K562 (cell line): ENCODE results near the gene C19orf67. TPM values are rescaled to one million over a fixed set of nuclear protein-coding genes. Genes with fewer than 3 reads are reported as not detected.

Experiments
- CBFB ChIP-seq: sonication (generic); formaldehyde crosslinking; IDR thresholded peaks from 2 replicates; pipeline ENCODE4 v1.4.0; 2020; ENCODE audit warnings: mild to moderate bottlenecking, missing genetic modification reagents
- CCNT2 ChIP-seq: IDR thresholded peaks from 2 replicates; pipeline ENCODE4 v1.6.1; 2011; ENCODE audit warnings: borderline replicate concordance, low read depth, mild to moderate bottlenecking, moderate library complexity, mixed read lengths, low read length; ENCODE audit not compliant: insufficient read length; ENCODE audit errors: extremely low read depth
- E2F8 ChIP-seq: fragments of 450-650 bp; IDR thresholded peaks from 2 replicates; pipeline ENCODE4 v1.7.1; 2018; ENCODE audit warnings: mild to moderate bottlenecking, low read depth; ENCODE audit not compliant: partially characterized antibody
- ELF4 ChIP-seq: fragments of 450-650 bp; formaldehyde crosslinking; IDR thresholded peaks from 2 replicates; pipeline ENCODE4 v1.4.0; 2022; ENCODE audit warnings: missing genetic modification characterization
- GABPA ChIP-seq: fragments of 200-800 bp; sonication (Bioruptor generic); conservative IDR thresholded peaks from 2 replicates; pipeline ENCODE4 v1.6.1; 2016; ENCODE audit warnings: low read depth, missing genetic modification characterization, missing compliant biosample characterization
- HDAC3 ChIP-seq: fragments of 450-650 bp; IDR thresholded peaks from 2 replicates; pipeline ENCODE4 v1.6.1; 2018; ENCODE audit warnings: borderline replicate concordance, mild to moderate bottlenecking, moderate library complexity; ENCODE audit not compliant: partially characterized antibody
- MAFF ChIP-seq: IDR thresholded peaks from 2 replicates; pipeline ENCODE4 v1.6.1; 2012; ENCODE audit warnings: low read length, improper control_type of control experiment
- NR2C1 ChIP-seq, 2 experiments: fragments of 450-650 bp; IDR thresholded peaks; 2 replicates each; pipeline ENCODE4 v1.6.1; 2017; ENCODE audit warnings: mild to moderate bottlenecking in 2 of 2, antibody characterized with exemption in 1 of 2, inconsistent platforms in 1 of 2, missing compliant biosample characterization in 1 of 2, missing genetic modification characterization in 1 of 2
- PML ChIP-seq: IDR thresholded peaks from 2 replicates; pipeline ENCODE4 v1.6.1; 2012; ENCODE audit warnings: low read length, inconsistent platforms
- RBM14 ChIP-seq: fragments of 200-400 bp; formaldehyde crosslinking; IDR thresholded peaks from 2 replicates; pipeline ENCODE4 v1.6.1; 2018; ENCODE audit warnings: low read depth, mild to moderate bottlenecking, low read length, moderate library complexity, borderline replicate concordance; ENCODE audit not compliant: insufficient read depth
- SMAD4 ChIP-seq: fragments of 250-450 bp; sonication (Bioruptor Pico); conservative IDR thresholded peaks from 2 replicates; pipeline ENCODE4 v1.8.0; 2021; ENCODE audit warnings: inconsistent platforms, mild to moderate bottlenecking, moderate library complexity
- TFAP4 ChIP-seq: sonication (generic); formaldehyde crosslinking; IDR thresholded peaks from 2 replicates; pipeline ENCODE4 v1.8.0; 2022; ENCODE audit warnings: missing genetic modification reagents, mild to moderate bottlenecking, moderate library complexity, borderline replicate concordance
- VEZF1 ChIP-seq: fragments of 200-800 bp; sonication (Bioruptor generic); IDR thresholded peaks from 2 replicates; pipeline ENCODE4 v1.6.1; 2017; ENCODE audit warnings: missing genetic modification characterization, missing compliant biosample characterization
- ZBTB11 ChIP-seq, 3 experiments: fragments of 200-800 bp in 1 of 3; fragments of 250-450 bp in 1 of 3; fragments of 450-650 bp in 1 of 3; sonication (Bioruptor Pico) in 1 of 3; sonication (Bioruptor generic) in 1 of 3; formaldehyde crosslinking in 1 of 3; IDR thresholded peaks; 2 replicates each; pipeline versions ENCODE4 v1.6.1 to v1.8.0; 2016 to 2022; ENCODE audit warnings: mild to moderate bottlenecking in 2 of 3, missing genetic modification characterization in 2 of 3, missing compliant biosample characterization in 1 of 3, moderate library complexity in 1 of 3
- ZKSCAN8 ChIP-seq: fragments of 200-800 bp; sonication (Bioruptor generic); IDR thresholded peaks from 2 replicates; pipeline ENCODE4 v1.6.1; 2016; ENCODE audit warnings: missing genetic modification characterization, missing compliant biosample characterization
- ZNF695 ChIP-seq: fragments of 450-650 bp; formaldehyde crosslinking; IDR thresholded peaks from 2 replicates; pipeline ENCODE4 v1.4.0; 2020; ENCODE audit warnings: mild to moderate bottlenecking, moderate library complexity
- ZNF764 ChIP-seq: fragments of 250-450 bp; sonication (Bioruptor Pico); IDR thresholded peaks from 2 replicates; pipeline ENCODE4 v1.4.0; 2020; ENCODE audit warnings: low read depth, mild to moderate bottlenecking, moderate library complexity
- ZNF77 ChIP-seq: fragments of 250-450 bp; sonication (Bioruptor Pico); IDR thresholded peaks from 2 replicates; pipeline ENCODE4 v1.5.0; 2020
- polyA plus RNA-seq, 8 experiments: library from polyadenylated mRNA; depleted of rRNA in 4 of 8; stranded (reverse) in 5 of 8; unstranded in 3 of 8; fragments of >200 nt; fragmentation: Nextera tagmentation in 2 of 8; fragmentation: Illumina TruSeq in 1 of 8; extraction: Ambion mirVana in 2 of 8; extraction: Trizol in 1 of 8; gene quantifications; 2 replicates each; pipeline versions ENCODE4 v1.2.1 to v1.2.3, GENCODE V29; 2011 to 2014; ENCODE audit warnings: inconsistent platforms in 1 of 8, missing spikeins in 1 of 8
- total RNA-seq, 7 experiments: library from RNA; depleted of rRNA in 6 of 7; stranded (reverse); fragments of >200 nt in 6 of 7; fragmentation: Illumina TruSeq in 2 of 7; extraction: Trizol in 2 of 7; gene quantifications; 2 replicates each; pipeline versions ENCODE4 v1.2.1 to v1.2.3, GENCODE V29; 2011 to 2021; ENCODE audit warnings: low replicate concordance in 1 of 7

The C19orf67 gene
- total and polyA plus RNA-seq, 9 of the 15 experiments (the other 6 are each of a cell fraction or from before 2014, with no cell fraction given) = 0.29 to 1.8 (median 0.51) TPM; not detected in 3

- TF ChIP-seq ZKSCAN8 (CRISPR knock-in tag) (no peak), VEZF1 (CRISPR knock-in tag) (peak; percentile 33), ZBTB11 (CRISPR knock-in tag; IDR thresholded peaks at IDR 0.05) (no peak), PML (no peak), SMAD4 (CRISPR knock-in tag) (no peak), ZNF764 (CRISPR knock-in tag) (no peak), CBFB (CRISPR knock-in tag) (no peak), E2F8 (no peak), TFAP4 (CRISPR knock-in tag) (peak; percentile 13; the same call in 1 of the 2 replicates), ELF4 (CRISPR knock-in tag) (no peak), MAFF (no peak), ZNF695 (no peak), NR2C1 (IDR thresholded peaks at IDR 0.05) (no peak), NR2C1 (tag; IDR thresholded peaks at IDR 0.05) (no peak), GABPA (no peak), ZNF77 (CRISPR knock-in tag) (no peak), HDAC3 (no peak), RBM14 (no peak), CCNT2 (peak; percentile 41)
These were observed at the start of gene C19orf67 (continued) for GRCh38 chr19:14085309-14085995.
